Activated CD4-positive, alpha-beta T cell treated with anti-CD3 and anti-CD28 coated beads for 1 hour (primary cell): ENCODE measurements around the gene PLA2G6.
"Not testable (repeated sequence)": the region's sequence is repeated elsewhere in the genome, so short reads cannot be mapped to it uniquely, and the experiment has no call there.

ENCODE experiments used
- DNase-seq: peaks from one replicate; pipeline ENCODE4 v3.0.0-alpha.2; 2020

The PLA2G6 gene

DNA sequence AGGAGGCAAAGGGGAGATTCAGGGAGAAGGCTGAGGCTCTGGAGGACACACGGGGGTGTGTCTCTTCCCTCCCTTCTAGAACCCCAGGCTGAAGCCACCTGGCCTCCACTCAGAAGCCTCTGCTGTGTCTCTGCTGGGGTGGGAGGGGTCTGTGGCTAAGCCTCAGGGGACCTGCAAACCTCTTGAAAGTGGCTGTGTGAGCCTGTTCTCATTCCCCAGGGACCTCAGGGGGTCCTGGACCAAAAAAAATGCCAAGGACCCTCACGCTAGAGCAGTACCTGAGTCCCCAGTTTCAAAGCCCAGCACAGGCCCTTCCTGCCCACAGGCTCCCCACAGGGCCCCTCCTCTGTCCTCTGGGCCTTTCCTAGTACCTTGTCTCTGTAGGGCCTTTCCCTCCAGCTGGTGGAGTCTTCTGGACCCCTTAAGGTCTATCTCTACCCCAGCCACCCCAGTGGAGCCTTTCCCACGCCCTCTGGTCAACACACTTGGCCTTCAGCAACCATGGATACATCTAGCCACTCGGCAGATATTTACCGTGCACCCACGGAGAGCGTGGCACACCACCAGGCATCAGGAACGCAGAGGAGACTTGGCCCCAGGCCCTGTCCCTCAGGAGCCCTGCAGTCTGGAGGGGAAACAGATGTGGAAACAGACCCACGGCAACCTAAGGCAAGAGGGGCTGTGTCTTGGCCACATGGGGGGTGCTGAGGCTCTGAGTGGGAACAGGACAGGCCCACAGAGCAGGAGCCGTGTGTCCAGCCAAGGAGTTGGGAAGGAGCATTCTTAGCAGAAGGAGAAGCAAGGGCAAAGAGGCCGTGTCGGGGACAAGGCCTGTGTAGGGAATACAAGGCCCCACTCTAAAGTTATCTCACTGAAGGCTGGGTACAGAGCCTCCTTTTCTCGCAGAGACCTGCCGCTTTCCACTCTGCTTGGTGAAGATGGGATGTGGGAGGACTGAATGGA lies 18.5 kb downstream of the PLA2G6 start:
- no peak for DNase-seq

DNA sequence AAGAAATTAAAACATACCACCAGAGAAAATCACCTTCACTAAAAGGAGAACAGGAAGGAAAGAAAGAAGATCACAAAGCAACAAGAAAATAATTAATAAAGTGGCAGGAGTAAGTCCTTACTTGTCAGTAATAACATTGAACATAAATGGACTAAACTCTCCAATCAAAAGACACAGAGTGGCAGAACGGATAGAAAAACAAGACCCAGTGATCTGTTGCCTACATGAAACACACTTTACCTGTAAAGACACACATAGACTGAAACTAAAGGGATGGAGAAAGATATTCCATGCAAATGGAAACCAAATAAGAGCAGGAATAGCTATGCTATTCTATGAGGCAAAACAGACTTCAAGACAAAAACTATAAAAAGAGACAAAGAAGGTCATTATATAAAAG lies 25.9 kb downstream of the PLA2G6 start:
- DNase-seq: no peak

- not testable (repeated sequence) for DNase-seq
Observed at GRCh38 chr22:38154563-38154915, 27.1 kb downstream of the PLA2G6 start.

DNA sequence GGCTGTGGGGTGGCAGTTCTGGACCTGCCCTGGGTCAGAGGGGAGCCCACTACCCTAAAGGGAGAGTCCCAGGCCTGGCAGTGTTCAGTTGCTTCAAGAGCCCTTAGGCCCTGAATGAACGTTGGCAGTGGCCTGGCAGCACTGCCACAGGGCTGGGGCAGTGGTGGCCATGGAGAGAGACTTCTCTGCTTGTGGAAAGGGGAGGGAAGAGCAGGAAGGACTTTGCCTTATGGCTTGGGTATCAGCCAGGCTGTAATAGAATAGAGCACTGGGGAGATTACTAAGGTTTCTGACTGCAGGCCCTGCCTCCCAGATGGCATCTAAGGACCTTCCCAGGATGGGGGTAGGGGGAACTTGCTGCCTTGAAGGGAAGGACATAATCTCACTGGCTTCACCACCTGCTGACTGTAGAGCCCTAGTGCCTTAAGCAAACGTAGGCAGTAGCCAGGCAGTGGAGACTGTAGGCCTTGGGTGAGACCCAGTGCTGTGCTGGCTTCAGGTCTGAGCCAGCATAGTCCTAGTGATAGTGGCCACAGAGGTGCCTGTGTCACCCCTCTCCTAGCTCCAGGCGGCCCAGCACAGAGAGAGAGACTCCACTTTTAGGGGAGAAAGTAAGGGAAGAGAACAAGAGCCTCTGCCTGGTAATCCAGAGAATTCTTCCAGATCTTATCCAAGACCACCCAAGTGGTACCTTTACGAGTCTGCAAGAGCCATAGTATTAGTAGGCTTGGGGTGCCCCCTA lies 27.6 kb downstream of the PLA2G6 start:
- DNase-seq: no peak

DNA sequence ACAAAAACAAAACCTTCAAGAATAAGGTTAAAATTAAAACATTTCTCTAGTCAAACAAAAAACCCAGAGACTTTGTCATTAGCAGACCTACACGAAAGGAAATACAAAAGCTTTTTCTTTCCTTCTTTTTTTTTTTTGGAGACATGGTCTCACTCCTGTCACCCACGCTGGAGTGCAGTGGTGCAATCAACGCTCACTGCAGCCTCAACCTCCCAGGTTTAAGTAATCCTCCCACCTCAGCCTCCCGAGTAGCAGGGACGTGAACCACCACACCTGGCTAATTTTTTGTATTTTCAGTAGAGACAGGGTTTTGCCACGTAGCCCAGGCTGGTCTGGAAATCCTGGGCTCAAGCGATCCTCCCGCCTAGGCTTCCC lies 30.5 kb downstream of the PLA2G6 start:
- DNase-seq: no peak

DNA sequence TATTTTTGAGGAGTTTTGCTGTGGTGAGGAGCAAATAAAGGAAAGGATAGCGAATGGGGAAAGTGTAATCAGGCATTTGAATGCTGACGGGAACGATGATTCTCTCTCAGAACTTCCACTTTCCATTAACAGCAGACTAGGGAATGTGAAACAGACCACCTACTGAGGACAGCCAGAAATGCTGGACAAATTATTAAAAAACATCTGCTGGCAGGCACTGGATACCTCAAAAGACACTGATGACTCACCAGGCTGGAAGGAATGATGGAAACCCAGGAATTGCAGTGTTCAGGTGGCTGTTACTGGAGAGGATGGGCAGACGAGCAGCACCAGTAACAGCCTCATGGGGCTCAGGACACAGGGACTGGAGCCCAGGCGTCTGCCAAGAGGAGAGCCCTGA lies 33.4 kb downstream of the PLA2G6 start:
- no peak for DNase-seq

GRCh38 chr22:38146166-38146565 lies 35.5 kb downstream of the PLA2G6 start:
- not testable (repeated sequence) for DNase-seq

- DNase-seq: no peak
Observed at GRCh38 chr22:38144025-38144405, 37.6 kb downstream of the PLA2G6 start.

DNA sequence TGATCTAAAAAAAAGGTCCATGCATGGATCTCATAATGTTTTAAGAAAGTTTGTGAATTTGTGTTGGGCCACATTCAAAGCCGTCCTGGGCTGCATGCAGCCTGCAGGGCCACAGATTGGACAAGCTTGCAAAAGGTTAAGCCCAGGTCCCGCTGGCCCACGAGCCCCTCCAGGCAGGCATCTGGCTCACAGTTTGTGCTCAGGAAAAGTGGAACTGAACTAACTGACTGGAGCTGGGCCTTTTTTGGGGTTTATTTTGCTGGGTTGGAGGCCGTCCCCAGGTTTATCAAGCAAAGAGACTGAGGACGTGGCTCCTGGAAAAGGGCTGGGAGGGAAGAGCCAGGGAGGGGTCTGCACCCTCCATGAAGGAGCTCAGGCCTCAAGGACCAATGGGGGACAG lies 39.0 kb downstream of the PLA2G6 start:
- DNase-seq: no peak

DNA sequence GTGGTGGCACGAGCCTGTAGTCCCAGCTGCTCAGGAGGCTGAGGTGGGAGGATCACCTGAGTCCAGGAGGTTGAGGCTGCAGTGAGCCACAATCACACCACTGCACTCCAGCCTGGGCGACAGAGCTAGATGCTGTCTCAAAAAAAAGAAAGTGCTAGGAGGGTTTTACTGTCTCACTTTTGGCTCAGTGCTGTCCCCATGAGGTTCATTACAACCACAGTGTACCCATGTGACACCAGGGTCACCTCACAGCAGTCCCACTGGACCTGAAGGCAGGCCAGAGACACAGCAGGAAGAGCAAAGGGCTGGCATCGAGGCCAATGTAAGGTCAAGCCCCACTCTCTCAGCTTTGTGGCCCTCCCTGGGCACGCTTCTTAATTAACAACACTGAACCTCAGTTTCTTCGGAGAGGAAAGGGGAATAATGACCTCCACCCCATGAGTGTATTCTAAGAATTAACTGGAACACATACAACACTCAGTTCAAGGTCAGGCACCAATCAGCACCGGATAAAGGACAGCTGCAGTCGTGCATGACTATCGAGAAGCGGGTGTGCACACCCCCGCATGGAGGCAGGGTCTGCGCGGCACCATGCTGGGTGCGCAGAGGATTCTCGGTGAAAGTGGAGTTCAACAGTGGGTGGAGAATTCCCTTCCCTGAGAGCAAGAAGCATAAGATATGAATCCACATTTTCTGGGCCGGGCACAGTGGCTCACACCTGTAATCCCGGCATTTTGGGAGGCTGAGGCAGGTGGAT lies 40.2 kb downstream of the PLA2G6 start:
- DNase-seq: no peak

DNA sequence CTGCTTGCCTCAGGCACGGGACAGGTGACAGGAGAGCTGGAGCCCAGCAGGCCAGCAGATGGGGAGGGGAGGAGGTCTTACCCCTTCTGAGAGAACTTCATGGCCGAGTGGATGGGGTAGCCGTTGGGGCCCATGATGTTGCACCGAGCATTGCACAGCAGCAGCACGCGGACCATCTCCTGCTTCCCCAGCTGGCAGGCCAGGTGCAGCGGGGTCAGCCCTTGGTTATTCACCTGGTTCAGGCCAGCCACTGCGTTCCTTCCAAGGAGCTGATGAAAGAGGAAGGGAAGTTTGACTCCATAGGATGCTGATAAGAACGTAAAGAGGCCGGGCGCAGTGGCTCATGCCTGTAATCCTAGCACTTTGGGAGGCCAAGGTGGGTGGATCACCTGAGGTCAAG lies 41.7 kb downstream of the PLA2G6 start:
- no peak for DNase-seq

GRCh38 chr22:38138961-38139360 lies 42.7 kb downstream of the PLA2G6 start:
- DNase-seq: no peak

- no peak for DNase-seq
Observed at GRCh38 chr22:38137876-38138687, 43.5 kb downstream of the PLA2G6 start.

GRCh38 chr22:38136607-38137006 lies 45.0 kb downstream of the PLA2G6 start:
- no peak for DNase-seq

DNA sequence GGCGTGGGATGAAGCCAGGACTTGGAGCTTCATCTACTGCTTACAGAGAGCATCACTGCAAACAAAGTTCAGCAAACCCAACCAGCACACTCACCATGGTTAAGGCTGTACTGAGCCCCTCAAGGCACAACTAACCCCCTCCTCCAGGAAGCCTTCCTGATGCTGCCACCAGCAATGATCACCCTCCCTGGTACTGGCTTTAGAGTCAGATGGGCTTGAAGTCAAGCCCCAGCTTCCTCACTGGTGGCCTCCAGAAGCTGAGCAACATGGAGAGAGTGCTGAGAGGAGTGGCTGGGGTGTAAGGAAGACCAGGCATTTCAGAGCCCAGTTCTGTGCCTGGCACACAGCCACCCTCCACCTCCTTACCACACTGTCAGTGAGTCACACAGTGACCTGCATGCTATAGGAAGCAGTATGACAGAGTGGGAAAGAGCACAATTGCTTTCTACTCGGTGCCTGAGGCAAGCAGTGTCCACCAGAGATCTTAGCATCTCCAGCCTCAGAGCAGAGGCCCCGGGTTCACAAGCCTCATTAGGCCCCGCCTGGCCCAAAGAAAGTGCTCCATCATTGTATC lies 46.4 kb downstream of the PLA2G6 start:
- no peak for DNase-seq

- DNase-seq: no peak
Observed at GRCh38 chr22:38133331-38133730, 48.3 kb downstream of the PLA2G6 start.

DNA sequence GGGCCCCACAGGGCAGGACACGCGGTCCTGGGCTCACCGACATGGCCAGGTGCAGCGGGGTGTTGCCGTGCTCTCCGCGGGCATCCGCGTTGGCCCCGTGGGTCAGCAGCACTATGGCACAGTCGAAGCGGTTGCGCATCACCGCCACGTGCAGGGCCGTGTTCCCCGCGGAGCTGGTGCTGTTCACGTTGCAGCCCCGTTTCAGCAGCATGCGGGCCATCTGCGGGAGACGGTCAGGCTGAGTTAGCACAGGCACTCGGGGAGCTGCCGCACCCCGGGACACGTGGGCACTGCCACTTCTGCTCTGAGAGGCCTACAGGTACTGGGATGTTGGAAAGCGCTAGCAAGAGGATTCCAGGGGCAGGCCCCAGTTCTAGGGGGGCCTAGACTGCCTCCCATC lies 48.8 kb downstream of the PLA2G6 start:
- no peak for DNase-seq

DNA sequence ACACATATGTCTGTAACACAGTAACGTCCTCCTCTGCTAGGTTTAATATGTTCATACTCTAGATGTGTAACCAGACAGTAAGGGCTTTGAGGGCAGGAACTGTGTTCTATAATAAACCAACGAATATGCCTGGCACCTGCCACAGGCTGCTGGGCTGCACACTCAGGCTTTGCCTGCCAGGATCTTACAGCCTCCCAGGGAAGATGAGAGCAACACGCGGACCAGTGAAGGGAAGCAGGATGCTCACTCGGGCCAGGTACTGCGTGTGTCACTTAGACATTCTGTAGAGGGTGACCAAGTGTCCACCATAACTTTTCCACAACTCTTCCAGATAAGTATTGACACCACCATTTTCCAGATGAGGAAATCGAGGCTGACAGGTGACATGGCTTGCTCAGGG lies 49.5 kb downstream of the PLA2G6 start:
- no peak for DNase-seq

GRCh38 chr22:38131399-38131798 lies 50.2 kb downstream of the PLA2G6 start:
- no peak for DNase-seq

DNA sequence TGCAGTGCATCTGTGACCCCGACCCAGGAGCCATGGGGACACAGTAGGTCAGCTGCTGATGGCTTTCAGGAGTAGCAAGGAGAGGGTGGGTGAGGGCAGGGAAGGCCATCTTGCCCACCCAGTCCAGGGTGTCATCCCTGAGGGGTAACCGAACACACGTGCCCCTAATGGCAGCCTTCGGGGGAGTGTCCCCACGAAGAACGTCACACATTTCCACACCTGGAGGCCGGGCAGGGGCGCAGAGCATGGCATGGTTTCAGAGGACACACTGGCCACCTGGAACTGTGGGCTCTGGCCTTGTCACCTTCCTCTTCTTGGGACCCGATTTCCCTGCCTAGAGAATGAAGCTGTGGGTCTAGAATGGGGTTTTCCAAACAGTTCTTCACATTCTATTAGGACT lies 51.8 kb downstream of the PLA2G6 start:
- no peak for DNase-seq

GRCh38 chr22:38129021-38129420 lies 52.6 kb downstream of the PLA2G6 start:
- no peak for DNase-seq

DNA sequence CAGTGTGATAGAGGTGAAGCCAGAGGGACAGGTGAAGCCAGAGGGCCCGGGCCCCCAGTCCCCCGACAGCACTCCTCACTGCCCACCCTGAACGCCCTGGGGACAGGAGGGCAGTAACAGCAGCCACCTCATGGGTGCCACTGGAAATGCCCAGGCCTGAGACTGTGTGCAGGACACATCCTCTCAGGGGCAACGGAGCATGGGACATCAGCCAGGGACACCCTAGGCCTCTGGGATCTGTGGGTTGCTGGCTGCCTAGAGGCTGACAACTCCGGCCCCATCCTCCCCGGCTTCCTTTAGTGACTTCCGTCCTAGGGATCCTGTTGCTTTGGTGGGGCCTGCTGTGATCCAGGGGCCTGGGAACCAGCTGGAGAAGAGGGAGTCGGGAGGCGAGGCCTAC lies 53.8 kb downstream of the PLA2G6 start:
- no peak for DNase-seq
